Astrocyte of the spinal cord (primary cell): Measurements from ENCODE around the gene ARHGEF4.
A peak's percentile ranks its signal among the peaks of the same experiment; 100 is the strongest.

Experiments
- DNase-seq: peaks from one replicate; pipeline ENCODE4 v3.0.0; 2011; ENCODE audit warnings: low read depth, low spot score
- H3K4me3 ChIP-seq: 2 replicates; pipeline ENCODE4 v1.5.1; 2011; ENCODE audit warnings: low read depth, mild to moderate bottlenecking, low read length, moderate library complexity
- CTCF ChIP-seq: IDR thresholded peaks from 2 replicates; pipeline ENCODE4 v1.5.1; 2012; ENCODE audit warnings: low read depth, mild to moderate bottlenecking, low read length, inconsistent platforms
- in situ Hi-C: cut with HindIII; loops from 2 replicates; pipeline ENCODE4 v1.10.0; 2017; ENCODE audit warnings: low sequenced_read_pairs

ARHGEF4 gene

GRCh38 chr2:130864830-130865800 lies 28.4 kb downstream of the ARHGEF4 start:
- in situ Hi-C loops = no loop called here
- no peak for TF ChIP-seq CTCF
- DNase-seq = peak; percentile 49
- no peak overlapping the region for H3K4me3 ChIP-seq

- DNase-seq = no peak
- in situ Hi-C loops = no loop called here
- no peak overlapping the region for H3K4me3 ChIP-seq
- no peak for TF ChIP-seq CTCF
Measured at GRCh38 chr2:130869441-130870160, 32.9 kb downstream of the ARHGEF4 start.

- TF ChIP-seq CTCF = no peak
- no peak overlapping the region for H3K4me3 ChIP-seq
- DNase-seq = no peak
- in situ Hi-C loops = no loop called here
Measured at GRCh38 chr2:130870161-130870485, 33.4 kb downstream of the ARHGEF4 start.

GRCh38 chr2:130870779-130871178 lies 34.1 kb downstream of the ARHGEF4 start:
- no peak for TF ChIP-seq CTCF
- in situ Hi-C loops = no loop called here
- no peak overlapping the region for H3K4me3 ChIP-seq
- no peak for DNase-seq

GRCh38 chr2:130871843-130872740 lies 35.4 kb downstream of the ARHGEF4 start:
- no peak overlapping the region for H3K4me3 ChIP-seq
- no peak for DNase-seq
- no peak for TF ChIP-seq CTCF
- in situ Hi-C loops = no loop called here

- DNase-seq = no peak
- TF ChIP-seq CTCF = no peak
- in situ Hi-C loops = no loop called here
- H3K4me3 ChIP-seq = no peak overlapping the region
Measured at GRCh38 chr2:130872741-130873125, 36.0 kb downstream of the ARHGEF4 start.
